ENCODE data around the gene COPG2.
"Not testable (repeated sequence)": the region's sequence is repeated elsewhere in the genome, so short reads cannot be mapped to it uniquely, and the experiment has no call there.

DNA sequence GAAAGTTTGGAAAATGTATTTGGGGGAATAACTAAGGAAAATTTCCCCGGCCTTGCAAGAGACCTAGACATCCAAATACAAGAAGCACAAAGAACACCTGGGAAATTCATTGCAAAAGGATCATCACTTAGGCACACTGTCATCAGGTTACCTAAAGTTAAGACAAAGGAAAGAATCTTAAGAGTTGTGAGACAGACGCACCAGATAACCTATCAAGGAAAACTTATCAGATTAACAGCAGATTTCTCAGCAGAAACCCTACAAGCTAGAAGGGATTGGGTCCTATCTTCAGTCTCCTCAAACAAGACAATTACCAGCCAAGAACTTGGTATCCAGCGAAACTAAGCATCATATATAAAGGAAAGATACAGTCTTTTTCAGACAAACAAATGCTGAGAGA, 93.4 kb downstream of the COPG2 start:
- not testable (repeated sequence) for TF ChIP-seq CTCF (conservative IDR thresholded peaks at IDR 0.05; ENCODE audit: low read length); EZH2phosphoT487 (IDR thresholded peaks at IDR 0.05; ENCODE audit: borderline replicate concordance)

All from Loucy (cell line).